PFSK-1 (cell line): ENCODE results near the gene SCYL3.

Experiments
- FOXP2 ChIP-seq: optimal IDR thresholded peaks from 2 replicates; pipeline ENCODE3; 2011; ENCODE audit warnings: borderline replicate concordance, control low read depth, inconsistent platforms; ENCODE audit not compliant: insufficient read depth; ENCODE audit errors: extremely low read length, extremely low read depth
- POLR2AphosphoS5 ChIP-seq: IDR thresholded peaks from 2 replicates; pipeline ENCODE4 v1.6.1; 2012; ENCODE audit warnings: low read depth, mild to moderate bottlenecking, control low read depth, low read length, moderate library complexity
- SIN3A ChIP-seq: IDR thresholded peaks from 2 replicates; pipeline ENCODE4 v1.6.1; 2012; ENCODE audit warnings: mild to moderate bottlenecking, low read length, moderate library complexity, borderline replicate concordance; ENCODE audit not compliant: insufficient read depth
- TAF1 ChIP-seq: IDR thresholded peaks from 2 replicates; pipeline ENCODE4 v1.6.1; 2012; ENCODE audit warnings: low read length, control low read depth, borderline replicate concordance; ENCODE audit not compliant: insufficient read depth
- TF ChIP-seq, protein P1 (sequence below), 2 experiments: IDR thresholded peaks; 2 replicates each; pipeline versions ENCODE4 v1.6.1 to v1.8.0; 2011 to 2012; ENCODE audit warnings: low read depth in 2 of 2, low read length in 2 of 2, control low read depth in 1 of 2, inconsistent platforms in 1 of 2, mild to moderate bottlenecking in 1 of 2, moderate library complexity in 1 of 2; ENCODE audit not compliant: insufficient read depth in 1 of 2

The SCYL3 gene

DNA sequence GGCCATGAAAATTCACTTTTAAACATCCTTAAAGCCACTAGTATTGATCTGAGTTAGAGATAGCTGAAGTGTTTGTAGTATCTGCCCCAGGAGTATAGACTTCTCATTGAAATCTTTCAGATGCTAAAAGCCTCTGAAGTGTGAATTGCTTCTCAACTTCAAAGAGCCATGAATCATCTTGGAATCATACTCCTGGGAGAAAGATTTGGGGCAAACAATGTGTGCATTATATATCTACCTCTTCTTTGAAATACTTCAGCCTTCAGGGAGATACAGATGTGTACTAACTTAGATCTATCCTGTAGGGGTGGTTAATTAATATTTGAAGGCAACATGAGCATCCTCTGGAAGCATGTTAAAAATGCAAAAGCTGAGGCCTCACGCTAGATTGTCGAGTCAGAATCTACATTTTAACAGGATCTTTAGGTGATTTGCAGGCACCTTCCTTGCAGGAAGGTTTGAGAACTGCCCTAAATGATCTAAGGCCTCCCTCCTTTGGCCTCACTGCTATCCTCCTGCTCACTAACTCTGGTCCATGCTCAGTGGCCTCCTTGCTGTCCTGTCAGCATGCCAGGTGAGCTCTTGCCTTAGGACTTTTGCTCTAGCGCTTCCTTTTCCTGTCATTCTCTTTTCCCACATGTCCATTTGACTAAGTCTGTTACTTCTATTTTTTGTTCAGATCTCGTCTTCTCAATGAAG lies 6.0 kb upstream of the SCYL3 start:
- TF ChIP-seq, protein P1, sequence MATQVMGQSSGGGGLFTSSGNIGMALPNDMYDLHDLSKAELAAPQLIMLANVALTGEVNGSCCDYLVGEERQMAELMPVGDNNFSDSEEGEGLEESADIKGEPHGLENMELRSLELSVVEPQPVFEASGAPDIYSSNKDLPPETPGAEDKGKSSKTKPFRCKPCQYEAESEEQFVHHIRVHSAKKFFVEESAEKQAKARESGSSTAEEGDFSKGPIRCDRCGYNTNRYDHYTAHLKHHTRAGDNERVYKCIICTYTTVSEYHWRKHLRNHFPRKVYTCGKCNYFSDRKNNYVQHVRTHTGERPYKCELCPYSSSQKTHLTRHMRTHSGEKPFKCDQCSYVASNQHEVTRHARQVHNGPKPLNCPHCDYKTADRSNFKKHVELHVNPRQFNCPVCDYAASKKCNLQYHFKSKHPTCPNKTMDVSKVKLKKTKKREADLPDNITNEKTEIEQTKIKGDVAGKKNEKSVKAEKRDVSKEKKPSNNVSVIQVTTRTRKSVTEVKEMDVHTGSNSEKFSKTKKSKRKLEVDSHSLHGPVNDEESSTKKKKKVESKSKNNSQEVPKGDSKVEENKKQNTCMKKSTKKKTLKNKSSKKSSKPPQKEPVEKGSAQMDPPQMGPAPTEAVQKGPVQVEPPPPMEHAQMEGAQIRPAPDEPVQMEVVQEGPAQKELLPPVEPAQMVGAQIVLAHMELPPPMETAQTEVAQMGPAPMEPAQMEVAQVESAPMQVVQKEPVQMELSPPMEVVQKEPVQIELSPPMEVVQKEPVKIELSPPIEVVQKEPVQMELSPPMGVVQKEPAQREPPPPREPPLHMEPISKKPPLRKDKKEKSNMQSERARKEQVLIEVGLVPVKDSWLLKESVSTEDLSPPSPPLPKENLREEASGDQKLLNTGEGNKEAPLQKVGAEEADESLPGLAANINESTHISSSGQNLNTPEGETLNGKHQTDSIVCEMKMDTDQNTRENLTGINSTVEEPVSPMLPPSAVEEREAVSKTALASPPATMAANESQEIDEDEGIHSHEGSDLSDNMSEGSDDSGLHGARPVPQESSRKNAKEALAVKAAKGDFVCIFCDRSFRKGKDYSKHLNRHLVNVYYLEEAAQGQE (IDR thresholded peaks at IDR 0.05; ENCODE audit: insufficient read depth in 1 of 2, low read depth in 2 of 2, low read length in 2 of 2), result no peak
- TF ChIP-seq FOXP2, result no peak
- TF ChIP-seq SIN3A, result no peak
- TF ChIP-seq POLR2AphosphoS5, result no peak
- no peak for TF ChIP-seq TAF1

DNA sequence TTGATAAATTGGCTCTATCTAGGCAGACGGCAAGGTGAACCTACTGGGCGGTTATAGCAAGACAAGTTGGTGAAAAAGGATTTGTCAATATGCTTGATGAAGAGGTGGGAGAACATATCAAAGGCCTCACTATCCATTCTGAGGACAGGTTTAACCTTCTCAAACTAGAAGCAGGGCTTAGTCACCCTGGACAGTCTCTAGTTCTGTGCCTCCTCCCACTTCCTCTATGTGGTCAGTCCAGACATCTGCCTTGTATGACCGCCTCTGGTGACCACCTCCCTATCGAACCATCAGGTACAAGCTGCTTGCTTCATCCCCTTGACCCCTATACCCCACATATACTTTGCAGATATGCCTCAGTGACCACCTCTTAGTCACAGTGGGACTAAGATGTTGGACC lies 2.3 kb upstream of the SCYL3 start:
- no peak for TF ChIP-seq TAF1
- TF ChIP-seq POLR2AphosphoS5, result no peak

DNA sequence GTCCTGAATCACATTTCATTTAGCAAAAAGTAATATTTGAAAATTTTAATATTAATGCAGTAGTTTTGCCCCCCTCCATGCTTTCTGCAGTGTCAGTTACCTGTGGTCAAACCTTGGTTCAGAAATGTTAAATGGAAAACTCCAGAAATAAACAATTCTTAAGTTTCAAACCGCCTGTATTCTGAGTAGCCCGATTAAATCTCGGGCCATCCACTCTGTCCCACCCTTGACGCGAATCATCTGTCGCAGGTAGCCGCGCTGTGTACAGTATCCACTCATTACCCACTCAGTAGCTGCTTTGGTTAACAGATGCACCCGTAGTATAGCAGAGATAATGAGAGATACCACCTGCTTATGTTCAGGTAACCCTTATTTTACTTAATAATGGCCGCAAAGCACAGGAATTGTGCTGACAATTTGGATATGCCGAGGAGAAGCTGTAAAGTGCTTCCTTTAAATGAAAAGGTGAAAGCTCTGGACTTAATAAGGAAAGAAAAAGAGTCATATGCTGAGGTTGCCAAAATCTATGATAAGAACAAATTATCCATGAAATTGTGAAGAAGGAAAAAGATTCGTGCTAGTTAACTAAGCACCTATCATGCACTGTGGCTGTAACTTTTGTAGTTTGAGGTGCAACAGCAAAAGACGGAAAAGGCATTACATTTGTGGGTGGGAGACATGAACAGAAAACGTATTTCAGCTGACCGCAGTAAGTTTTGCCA lies 889 bp upstream of the SCYL3 start:
- TF ChIP-seq, protein P1 (IDR thresholded peaks at IDR 0.05; ENCODE audit: insufficient read depth in 1 of 2, low read depth in 2 of 2, low read length in 2 of 2), result no peak
- TF ChIP-seq FOXP2, result no peak
- no peak for TF ChIP-seq POLR2AphosphoS5
- no peak for TF ChIP-seq SIN3A

DNA sequence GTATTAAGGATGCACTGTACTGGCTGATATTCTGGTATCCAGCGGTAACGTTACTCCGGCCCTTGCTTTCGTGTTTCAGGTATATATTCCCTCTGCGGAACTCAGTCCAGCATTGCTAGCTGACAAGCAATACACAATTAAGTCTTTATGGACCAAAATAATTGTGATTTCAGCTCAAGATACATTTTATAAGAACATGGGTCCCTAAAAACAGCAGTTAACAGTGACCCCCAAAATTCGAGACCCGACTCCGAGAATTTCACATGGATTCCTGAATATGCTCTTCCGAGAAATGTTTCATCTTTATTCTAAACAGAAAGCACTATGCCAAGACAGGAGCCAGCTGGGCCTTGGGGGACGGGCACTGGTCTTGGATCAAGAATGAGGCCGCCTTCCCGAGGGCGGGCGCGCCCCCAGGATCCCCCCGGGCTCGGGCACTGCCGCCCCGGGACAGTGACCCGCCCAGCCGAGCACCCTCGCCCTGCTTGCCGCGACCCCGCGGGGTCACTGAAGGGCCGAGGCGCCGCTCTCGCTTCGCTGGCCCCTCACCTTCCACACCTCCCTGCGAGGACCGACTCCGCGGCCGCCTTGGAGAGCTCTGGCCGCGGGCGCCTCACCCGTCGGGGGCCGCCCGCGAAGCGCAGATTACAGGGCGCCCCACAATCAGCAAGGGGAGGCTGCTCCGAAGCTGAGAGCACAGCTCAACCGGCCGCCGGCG lies 610 bp downstream of the SCYL3 start:
- TF ChIP-seq POLR2AphosphoS5, result no peak
- no peak for TF ChIP-seq FOXP2
- TF ChIP-seq, protein P1 (IDR thresholded peaks at IDR 0.05; ENCODE audit: insufficient read depth in 1 of 2, low read depth in 2 of 2, low read length in 2 of 2), result no peak
- no peak for TF ChIP-seq SIN3A
- TF ChIP-seq TAF1, result no peak

DNA sequence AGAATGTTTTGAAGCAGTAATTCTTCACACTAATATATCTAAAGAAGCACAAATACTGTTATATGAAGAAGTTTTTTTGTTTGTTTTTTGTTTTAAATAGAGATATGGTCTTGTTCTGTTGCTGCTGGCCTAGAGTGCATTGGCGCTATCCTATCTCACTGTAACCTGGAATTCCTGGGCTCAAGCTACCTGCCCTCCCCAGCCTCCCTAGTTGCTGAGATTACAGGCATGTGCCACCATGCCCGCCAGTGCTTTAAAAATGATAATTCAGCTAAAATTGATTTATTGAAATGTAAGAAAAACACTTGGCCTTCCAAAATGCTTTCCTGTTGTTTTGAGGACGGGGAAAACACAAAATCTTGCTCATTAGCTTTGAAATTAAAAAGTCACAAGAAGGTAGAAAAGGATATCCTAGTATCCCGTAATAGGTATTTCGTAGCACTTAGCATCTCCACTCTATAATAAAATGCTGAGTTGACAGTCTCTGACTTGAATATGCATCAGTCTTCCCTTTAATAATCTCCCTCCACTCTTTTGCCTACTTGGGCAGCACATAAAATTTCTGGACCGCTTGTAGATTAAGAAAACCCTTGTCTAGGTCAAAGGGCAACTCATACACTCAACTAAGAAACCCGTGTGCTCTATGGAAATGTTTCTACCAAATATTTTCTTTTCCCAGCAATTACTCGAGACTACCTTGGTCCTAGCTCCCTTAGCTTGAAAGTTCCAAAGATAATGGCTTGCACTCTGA lies 1.3 kb downstream of the SCYL3 start:
- TF ChIP-seq, protein P1 (IDR thresholded peaks at IDR 0.05; ENCODE audit: insufficient read depth in 1 of 2, low read depth in 2 of 2, low read length in 2 of 2), result no peak
- no peak for TF ChIP-seq TAF1
- TF ChIP-seq SIN3A, result no peak
- no peak for TF ChIP-seq FOXP2
- TF ChIP-seq POLR2AphosphoS5, result no peak
